AG04450 (cell line): ENCODE measurements around the gene IMMP2L. TPM values are rescaled to one million over a fixed set of nuclear protein-coding genes. Genes with fewer than 3 reads are reported as not detected.

Source experiments
- CTCF ChIA-PET: fragments of 300-600, 350-600 bp; formaldehyde crosslinking; extraction: SDS; loops from one replicate; lab custom pipeline; 2022; ENCODE audit warnings: antibody characterized with exemption, inconsistent platforms; lab: Charles Lee
- POLR2A ChIA-PET: fragments of 350-600 bp; formaldehyde crosslinking; extraction: SDS; loops from one replicate; lab custom pipeline; 2021; ENCODE audit warnings: antibody characterized with exemption, inconsistent platforms; lab: Yijun Ruan, JAX
- DNase-seq: peaks from one replicate; pipeline ENCODE4 v3.0.0-alpha.2; 2011; ENCODE audit warnings: low read depth, low spot score
- H3K27ac ChIP-seq: one replicate; pipeline ENCODE4 v1.5.1; 2012; ENCODE audit warnings: low read depth, low read length, control low read depth
- H3K27me3 ChIP-seq: one replicate; pipeline ENCODE4 v1.6.0; 2012; ENCODE audit warnings: low read length; ENCODE audit not compliant: control insufficient read depth, insufficient read depth
- H3K4me3 ChIP-seq: 2 replicates; pipeline ENCODE4 v1.5.1; 2011; ENCODE audit warnings: mild to moderate bottlenecking, low read depth, low read length, control low read depth
- H3K9me3 ChIP-seq: 2 replicates; pipeline ENCODE4 v1.5.1; 2012; ENCODE audit warnings: low read length; ENCODE audit not compliant: control insufficient read depth, insufficient read depth
- polyA plus RNA-seq: library from polyadenylated mRNA; depleted of rRNA; stranded (reverse); fragments of >200 nt; gene quantifications from 2 replicates; pipeline ENCODE4 v1.2.3, GENCODE V29; 2011
- TF ChIP-seq, protein P1 (sequence below): IDR thresholded peaks from 2 replicates; pipeline ENCODE4 v1.5.1; 2011; ENCODE audit warnings: low read depth, low read length, control low read depth, inconsistent platforms

Gene IMMP2L
- polyA plus RNA-seq, 1 experiment, result 8.0 TPM

DNA sequence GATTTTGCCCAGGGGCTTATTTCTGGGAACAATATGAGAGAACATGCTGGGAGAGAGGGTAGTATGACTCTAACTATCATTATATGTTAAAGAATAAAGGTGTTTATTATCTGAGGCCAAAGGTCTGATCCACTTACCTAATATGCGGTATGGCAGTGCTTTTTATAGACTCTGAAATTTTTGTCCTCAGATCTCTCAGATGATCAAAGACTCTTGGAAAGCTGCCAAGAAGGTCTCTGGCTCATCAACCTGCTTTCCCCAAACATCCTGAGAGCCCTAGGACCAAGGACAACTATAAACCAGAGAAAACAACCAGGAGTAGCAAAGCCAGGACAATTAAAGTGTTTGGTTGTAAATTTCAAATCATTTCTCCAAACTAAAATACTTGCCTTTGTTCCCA lies 727.1 kb downstream of the IMMP2L start:
- ChIA-PET CTCF (no interaction called here), POLR2A (no interaction called here)
- Histone ChIP-seq H3K27me3 (no peaks in the 10 kb centered on the region), H3K27ac (no peak overlapping the region), H3K4me3 (no peak overlapping the region), H3K9me3 (no peaks in the 10 kb centered on the region)
- TF ChIP-seq, protein P1, sequence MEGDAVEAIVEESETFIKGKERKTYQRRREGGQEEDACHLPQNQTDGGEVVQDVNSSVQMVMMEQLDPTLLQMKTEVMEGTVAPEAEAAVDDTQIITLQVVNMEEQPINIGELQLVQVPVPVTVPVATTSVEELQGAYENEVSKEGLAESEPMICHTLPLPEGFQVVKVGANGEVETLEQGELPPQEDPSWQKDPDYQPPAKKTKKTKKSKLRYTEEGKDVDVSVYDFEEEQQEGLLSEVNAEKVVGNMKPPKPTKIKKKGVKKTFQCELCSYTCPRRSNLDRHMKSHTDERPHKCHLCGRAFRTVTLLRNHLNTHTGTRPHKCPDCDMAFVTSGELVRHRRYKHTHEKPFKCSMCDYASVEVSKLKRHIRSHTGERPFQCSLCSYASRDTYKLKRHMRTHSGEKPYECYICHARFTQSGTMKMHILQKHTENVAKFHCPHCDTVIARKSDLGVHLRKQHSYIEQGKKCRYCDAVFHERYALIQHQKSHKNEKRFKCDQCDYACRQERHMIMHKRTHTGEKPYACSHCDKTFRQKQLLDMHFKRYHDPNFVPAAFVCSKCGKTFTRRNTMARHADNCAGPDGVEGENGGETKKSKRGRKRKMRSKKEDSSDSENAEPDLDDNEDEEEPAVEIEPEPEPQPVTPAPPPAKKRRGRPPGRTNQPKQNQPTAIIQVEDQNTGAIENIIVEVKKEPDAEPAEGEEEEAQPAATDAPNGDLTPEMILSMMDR, result no peak
- DNase-seq, result no peak

DNA sequence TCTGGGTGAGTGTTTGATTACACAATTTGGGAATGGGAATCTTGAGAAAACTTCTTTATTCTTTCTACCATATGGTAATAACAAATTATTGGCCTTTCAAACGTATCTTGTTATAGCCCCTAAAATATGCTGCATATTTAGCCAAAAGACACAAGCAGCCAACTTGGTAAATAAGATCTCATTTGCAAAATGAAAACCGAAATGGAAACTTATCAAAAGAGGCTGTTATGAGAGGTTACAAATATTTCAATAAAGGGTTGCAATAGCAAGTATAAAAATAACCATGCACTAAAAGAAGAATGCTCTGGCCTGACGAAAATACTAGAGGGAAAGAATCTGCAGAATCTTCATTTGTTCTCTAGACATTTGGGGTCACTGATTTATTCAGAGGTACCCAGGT lies 730.9 kb downstream of the IMMP2L start:
- ChIA-PET POLR2A (no interaction called here), CTCF (no interaction called here)
- Histone ChIP-seq H3K27ac (no peak overlapping the region), H3K4me3 (no peak overlapping the region), H3K27me3 (no peaks in the 10 kb centered on the region), H3K9me3 (no peaks in the 10 kb centered on the region)
- DNase-seq, result no peak
- TF ChIP-seq, protein P1, result no peak

DNA sequence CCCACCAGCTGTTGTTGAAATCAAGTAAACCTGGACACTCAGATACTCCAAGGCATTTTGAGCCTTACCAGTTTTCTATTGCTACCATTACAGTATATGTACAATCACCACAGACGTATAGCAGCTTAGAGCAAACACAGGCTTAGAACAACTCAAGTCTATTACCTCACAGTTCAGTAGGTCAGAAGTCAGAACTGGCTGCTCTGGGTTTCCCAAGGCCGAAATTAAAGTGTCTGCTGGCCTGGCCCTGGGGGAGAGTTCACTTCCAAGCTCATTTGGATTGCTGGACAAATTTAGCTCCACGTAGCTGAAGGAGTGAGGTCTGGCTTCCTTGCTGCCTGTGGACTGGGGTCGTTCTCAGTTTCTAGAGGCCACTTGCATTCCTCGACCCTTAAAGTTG lies 731.5 kb downstream of the IMMP2L start:
- H3K9me3 ChIP-seq, result no peaks in the 10 kb centered on the region
- CTCF ChIA-PET, result no interaction called here
- DNase-seq, result no peak
- POLR2A ChIA-PET, result no interaction called here
- no peak overlapping the region for H3K4me3 ChIP-seq
- H3K27ac ChIP-seq, result no peak overlapping the region
- TF ChIP-seq, protein P1, result no peak
- no peaks in the 10 kb centered on the region for H3K27me3 ChIP-seq

DNA sequence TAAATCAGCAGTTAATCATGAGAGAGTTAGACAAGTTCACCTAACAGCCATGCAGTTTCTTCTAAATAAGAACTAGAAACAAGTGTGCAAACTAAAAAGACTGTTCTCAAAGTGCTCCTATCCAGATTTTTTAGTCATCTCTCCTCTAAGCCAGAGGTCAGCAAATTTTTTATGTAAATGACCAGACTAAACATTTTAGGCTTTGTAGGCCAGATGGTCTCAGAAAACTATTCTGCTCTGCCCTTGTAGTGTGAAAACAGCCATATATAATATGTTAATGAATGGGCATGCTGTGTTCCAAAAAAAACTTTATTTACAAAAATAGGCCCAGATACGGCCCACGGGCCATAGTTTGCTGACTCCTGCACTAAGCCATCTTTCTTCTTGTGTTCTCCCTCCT lies 734.4 kb downstream of the IMMP2L start:
- POLR2A ChIA-PET, result no interaction called here
- Histone ChIP-seq H3K9me3 (no peaks in the 10 kb centered on the region), H3K27ac (no peak overlapping the region), H3K4me3 (no peak overlapping the region), H3K27me3 (no peaks in the 10 kb centered on the region)
- CTCF ChIA-PET, result no interaction called here
- DNase-seq, result no peak
- TF ChIP-seq, protein P1, result no peak

DNA sequence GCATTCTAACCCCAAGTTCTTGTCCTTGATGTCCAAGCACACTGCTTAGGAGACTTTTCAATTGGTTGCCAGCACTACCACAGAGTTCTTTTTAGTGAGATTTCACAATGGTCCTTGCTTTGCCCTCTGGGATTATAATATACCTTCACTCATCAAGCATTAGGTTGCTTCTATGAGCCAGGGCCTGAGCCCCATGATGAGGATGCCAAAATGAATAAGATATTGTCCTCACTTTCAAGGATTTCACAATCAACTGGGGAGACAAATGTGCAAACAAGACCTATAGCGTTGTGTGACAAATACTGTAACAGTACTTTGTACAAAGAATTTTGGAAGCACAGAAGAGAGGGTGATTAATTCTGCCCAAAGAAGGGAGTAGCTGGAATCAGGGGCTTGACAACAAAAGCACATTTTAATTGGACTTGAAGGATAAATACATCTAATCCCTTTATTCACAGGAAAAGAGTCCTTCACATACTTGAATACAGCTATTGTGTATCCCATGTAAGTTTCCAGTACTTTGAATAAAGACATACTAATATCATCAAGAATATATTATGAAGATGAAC lies 734.9 kb downstream of the IMMP2L start:
- H3K27ac ChIP-seq, result no peak overlapping the region
- no peaks in the 10 kb centered on the region for H3K27me3 ChIP-seq
- H3K9me3 ChIP-seq, result no peaks in the 10 kb centered on the region
- ChIA-PET CTCF (no interaction called here), POLR2A (no interaction called here)
- DNase-seq, result no peak
- no peak overlapping the region for H3K4me3 ChIP-seq
- TF ChIP-seq, protein P1, result no peak
